ENCODE results near the gene RTN4IP1.

Gene RTN4IP1

DNA sequence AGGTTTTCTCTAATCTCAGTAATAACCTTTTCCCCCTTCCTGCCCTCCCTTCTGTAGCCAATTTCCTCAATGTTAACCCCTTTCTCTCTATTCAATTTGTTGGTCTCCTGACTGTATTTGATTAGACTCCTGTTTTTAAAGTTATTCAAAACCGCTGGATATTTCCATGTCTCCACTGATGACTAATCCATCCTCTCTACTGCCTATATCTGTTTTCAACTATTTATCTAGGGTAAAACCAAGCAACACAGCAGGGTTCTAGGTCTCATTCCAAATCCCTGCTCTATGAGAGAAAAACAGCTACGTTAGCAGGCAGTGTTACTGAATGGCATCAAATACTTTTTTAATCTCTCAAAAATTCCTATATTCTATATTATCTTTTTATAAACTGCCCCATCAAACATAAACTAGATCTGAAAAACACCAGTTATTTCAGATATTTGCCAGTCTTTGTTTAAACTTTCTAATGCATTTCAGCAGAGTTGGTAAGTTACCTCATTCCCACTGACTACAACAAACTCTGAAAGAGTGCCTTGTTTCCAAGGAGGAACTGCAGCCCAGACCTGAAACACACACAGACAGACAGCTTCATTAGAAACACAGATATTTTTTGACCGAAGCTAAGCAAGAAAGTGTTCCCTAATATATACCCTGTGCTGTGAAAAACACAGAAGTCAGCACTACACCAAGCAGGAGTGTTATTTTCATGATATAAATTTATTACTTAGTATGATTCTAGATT is 8.2 kb downstream of the RTN4IP1 start:
- no peak overlapping the region for H3K27ac Mint-ChIP-seq (ENCODE audit: low read depth)
- H3K27me3 Mint-ChIP-seq: no peaks in the 10 kb centered on the region
- H3K4me3 Mint-ChIP-seq: no peak overlapping the region
- no peaks in the 10 kb centered on the region for H3K4me1 Mint-ChIP-seq
- no peaks in the 10 kb centered on the region for H3K9me3 Mint-ChIP-seq
- H3K36me3 Mint-ChIP-seq (ENCODE audit: insufficient read depth): peaks cover 2% of the 10 kb centered on the region
- DNase-seq (ENCODE audit: low spot score in 2 of 2): no peak
- ATAC-seq (replicated peaks; ENCODE audit: extremely low read depth, poor library complexity, severe bottlenecking): no peak

DNA sequence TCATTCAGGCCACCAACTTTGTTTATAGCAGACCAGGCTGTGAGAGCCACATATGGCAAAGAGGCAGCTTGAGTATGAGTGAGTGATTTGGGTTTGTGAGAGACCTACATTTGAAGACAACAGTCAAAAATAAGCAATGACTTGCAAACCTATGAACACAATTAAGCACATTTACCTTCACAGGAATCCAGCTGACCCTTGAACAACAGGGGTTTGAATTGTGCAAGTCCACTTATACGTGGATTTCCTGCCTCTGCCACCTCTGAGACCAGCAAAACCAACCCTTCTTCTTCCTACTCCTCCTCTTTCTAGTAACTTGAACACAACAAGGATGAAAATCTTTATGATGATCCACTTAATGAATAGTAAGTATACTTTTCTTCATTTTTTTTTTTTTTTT is 10.1 kb downstream of the RTN4IP1 start:
- Mint-ChIP-seq H3K36me3 (ENCODE audit: insufficient read depth) (peaks cover 11% of the 10 kb centered on the region), H3K9me3 (no peaks in the 10 kb centered on the region), H3K4me1 (no peaks in the 10 kb centered on the region), H3K27ac (ENCODE audit: low read depth) (no peak overlapping the region), H3K4me3 (no peak overlapping the region), H3K27me3 (no peaks in the 10 kb centered on the region)
- ATAC-seq (replicated peaks; ENCODE audit: extremely low read depth, poor library complexity, severe bottlenecking) (no peak), DNase-seq (ENCODE audit: low spot score in 2 of 2) (no peak)

DNA sequence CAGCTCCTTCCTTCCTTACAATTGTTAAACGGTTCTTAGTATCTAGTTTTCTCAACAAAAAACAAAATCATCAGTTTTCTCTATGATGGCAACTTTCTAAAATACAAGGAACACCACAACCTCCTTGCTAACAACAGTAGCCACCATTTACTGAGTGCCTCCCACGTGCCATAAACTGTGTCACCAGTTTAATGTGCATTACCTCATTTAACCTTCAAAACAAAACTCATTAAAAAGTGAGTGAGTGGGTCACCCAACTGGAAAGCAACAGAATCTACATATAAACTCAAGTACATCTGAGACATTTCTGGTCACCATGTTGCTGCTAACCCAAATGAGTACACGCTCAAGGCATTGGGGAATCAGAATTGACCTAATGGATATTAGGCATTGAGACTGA is 11.0 kb downstream of the RTN4IP1 start:
- Mint-ChIP-seq H3K36me3 (ENCODE audit: insufficient read depth) (peaks cover 14% of the 10 kb centered on the region), H3K27ac (ENCODE audit: low read depth) (no peak overlapping the region)

DNA sequence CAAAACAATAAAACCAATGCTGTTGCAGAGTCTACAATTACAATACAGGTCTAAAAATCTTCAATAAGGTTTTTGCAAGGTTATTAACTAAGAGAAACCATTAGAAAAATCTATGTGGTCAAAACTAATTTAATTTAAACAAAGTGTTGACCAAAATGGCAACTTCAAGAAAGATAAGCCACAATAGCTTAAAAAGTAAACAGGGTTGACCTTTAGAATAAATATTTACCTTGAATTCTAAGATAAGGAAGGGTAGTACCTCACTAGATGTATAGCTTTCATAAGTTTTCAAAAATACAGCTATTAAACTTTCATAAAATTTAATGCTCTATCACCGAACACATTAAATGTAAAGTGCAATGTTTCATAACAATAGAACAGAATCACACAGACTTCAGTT is 11.4 kb downstream of the RTN4IP1 start:
- ATAC-seq (replicated peaks; ENCODE audit: extremely low read depth, poor library complexity, severe bottlenecking): no peak
- Mint-ChIP-seq H3K4me1 (no peaks in the 10 kb centered on the region), H3K4me3 (no peak overlapping the region), H3K36me3 (ENCODE audit: insufficient read depth) (peaks cover 14% of the 10 kb centered on the region), H3K27me3 (no peaks in the 10 kb centered on the region), H3K27ac (ENCODE audit: low read depth) (no peak overlapping the region), H3K9me3 (no peaks in the 10 kb centered on the region)
- no peak for DNase-seq (ENCODE audit: low spot score in 2 of 2)

More for the DNA sequence above, 11.0 kb downstream of the RTN4IP1 start:
- DNase-seq (ENCODE audit: low spot score in 2 of 2) (no peak), ATAC-seq (replicated peaks; ENCODE audit: extremely low read depth, poor library complexity, severe bottlenecking) (no peak)
- Mint-ChIP-seq H3K9me3 (no peaks in the 10 kb centered on the region), H3K27me3 (no peaks in the 10 kb centered on the region), H3K4me3 (no peak overlapping the region), H3K4me1 (no peaks in the 10 kb centered on the region)

DNA sequence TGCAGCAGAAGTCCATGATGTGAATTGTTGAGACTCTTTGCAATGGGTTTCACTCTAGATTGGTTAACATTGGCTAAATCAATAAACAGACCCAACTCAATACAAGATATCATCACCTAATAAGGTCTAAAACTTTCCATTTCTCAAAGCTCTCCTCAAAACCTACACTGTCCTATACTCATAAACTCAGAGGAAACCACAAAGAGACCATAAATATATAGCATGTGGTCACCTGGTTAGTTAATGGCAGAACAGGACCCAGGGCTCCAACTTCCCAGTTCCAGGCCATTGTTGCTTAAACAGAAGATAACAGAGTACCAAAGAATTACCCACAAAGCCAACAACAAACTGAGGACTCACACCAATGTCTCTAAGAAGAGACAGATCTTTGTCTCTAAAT is 12.0 kb downstream of the RTN4IP1 start:
- H3K4me3 Mint-ChIP-seq: no peak overlapping the region
- H3K9me3 Mint-ChIP-seq: no peaks in the 10 kb centered on the region
- no peaks in the 10 kb centered on the region for H3K4me1 Mint-ChIP-seq
- peaks cover 17% of the 10 kb centered on the region for H3K36me3 Mint-ChIP-seq (ENCODE audit: insufficient read depth)
- no peaks in the 10 kb centered on the region for H3K27me3 Mint-ChIP-seq
- DNase-seq (ENCODE audit: low spot score in 2 of 2) (no peak), ATAC-seq (replicated peaks; ENCODE audit: extremely low read depth, poor library complexity, severe bottlenecking) (no peak)
- H3K27ac Mint-ChIP-seq (ENCODE audit: low read depth): no peak overlapping the region

DNA sequence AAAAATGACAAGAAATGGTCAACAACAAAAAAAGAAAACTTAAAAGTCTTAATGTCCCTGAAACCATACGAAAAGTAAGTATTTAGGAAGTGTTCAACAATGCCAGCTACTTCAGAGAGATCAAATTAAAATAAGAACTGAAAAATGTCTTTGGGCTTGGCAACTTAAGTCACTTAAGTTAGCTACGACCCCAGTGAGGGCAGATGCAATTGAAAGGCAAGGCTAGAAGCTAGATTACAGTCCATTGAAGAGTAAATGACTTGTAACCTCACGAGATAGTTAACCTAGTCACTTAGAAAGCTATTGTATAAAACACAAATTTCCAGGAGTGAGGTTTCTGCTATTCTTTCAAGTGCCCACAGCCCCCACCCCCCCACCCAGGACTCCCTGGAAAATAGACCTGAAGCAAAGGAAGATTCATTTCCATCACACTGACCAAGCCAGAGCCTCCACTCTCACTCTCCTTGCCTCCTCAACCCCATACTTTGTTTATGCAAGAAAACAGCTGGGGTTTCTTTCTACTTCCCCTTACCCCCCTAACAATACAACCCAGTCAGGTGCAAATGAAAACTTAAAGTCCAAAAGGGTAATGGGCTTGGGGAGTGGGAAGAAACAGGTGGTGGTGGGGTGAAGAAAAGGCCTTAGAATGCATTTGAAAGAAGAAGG is 14.6 kb downstream of the RTN4IP1 start:
- Mint-ChIP-seq H3K9me3 (no peaks in the 10 kb centered on the region), H3K4me1 (no peaks in the 10 kb centered on the region), H3K27me3 (no peaks in the 10 kb centered on the region), H3K36me3 (ENCODE audit: insufficient read depth) (peaks cover 18% of the 10 kb centered on the region), H3K4me3 (no peak overlapping the region), H3K27ac (ENCODE audit: low read depth) (no peak overlapping the region)
- ATAC-seq (replicated peaks; ENCODE audit: extremely low read depth, poor library complexity, severe bottlenecking) (no peak), DNase-seq (ENCODE audit: low spot score in 2 of 2) (no peak)

DNA sequence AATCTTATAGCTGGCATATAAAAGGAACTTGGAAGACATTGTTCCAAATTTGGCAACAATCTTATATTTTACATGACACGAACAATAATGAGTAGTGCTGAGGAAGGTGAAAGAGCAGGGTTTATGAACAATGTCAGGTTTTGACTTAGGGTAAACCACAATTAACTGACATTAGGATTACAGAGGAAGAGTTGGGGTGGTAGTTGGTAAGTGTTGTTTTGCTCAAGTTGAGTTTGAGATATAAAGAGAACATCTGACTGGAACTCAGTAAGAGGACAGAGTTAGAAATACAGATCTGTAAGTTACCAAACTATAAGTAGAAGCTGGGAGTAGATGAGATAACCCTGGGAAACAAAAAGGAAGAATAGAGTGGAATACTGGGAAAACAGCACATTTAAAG is 15.1 kb downstream of the RTN4IP1 start:
- ATAC-seq (replicated peaks; ENCODE audit: extremely low read depth, poor library complexity, severe bottlenecking) (no peak), DNase-seq (ENCODE audit: low spot score in 2 of 2) (no peak)
- Mint-ChIP-seq H3K27ac (ENCODE audit: low read depth) (no peak overlapping the region), H3K9me3 (no peaks in the 10 kb centered on the region), H3K4me1 (no peaks in the 10 kb centered on the region), H3K27me3 (no peaks in the 10 kb centered on the region), H3K4me3 (no peak overlapping the region), H3K36me3 (ENCODE audit: insufficient read depth) (peaks cover 18% of the 10 kb centered on the region)

DNA sequence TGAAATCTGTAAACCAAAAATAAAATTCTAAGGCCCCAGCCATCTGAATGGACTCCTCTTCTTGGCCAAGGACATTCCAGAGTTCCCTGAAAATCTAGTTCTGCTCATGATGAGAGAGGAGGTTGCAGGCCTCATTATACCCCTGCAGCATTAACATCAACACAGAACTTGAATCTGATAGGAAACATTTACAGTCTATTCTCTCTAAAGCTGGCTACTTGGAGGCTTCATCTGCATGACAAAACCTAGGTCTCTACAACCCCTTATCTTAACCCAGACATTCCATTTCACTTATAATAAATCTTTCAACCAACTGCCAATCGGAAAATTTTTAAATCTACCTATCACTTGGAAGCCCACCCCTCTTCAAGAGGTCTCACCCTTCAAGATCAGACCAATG is 15.7 kb downstream of the RTN4IP1 start:
- Mint-ChIP-seq H3K4me1 (no peaks in the 10 kb centered on the region), H3K4me3 (no peak overlapping the region), H3K36me3 (ENCODE audit: insufficient read depth) (peaks cover 18% of the 10 kb centered on the region), H3K27me3 (no peaks in the 10 kb centered on the region), H3K9me3 (no peaks in the 10 kb centered on the region), H3K27ac (ENCODE audit: low read depth) (no peak overlapping the region)
- ATAC-seq (replicated peaks; ENCODE audit: extremely low read depth, poor library complexity, severe bottlenecking): no peak
- DNase-seq (ENCODE audit: low spot score in 2 of 2): no peak

DNA sequence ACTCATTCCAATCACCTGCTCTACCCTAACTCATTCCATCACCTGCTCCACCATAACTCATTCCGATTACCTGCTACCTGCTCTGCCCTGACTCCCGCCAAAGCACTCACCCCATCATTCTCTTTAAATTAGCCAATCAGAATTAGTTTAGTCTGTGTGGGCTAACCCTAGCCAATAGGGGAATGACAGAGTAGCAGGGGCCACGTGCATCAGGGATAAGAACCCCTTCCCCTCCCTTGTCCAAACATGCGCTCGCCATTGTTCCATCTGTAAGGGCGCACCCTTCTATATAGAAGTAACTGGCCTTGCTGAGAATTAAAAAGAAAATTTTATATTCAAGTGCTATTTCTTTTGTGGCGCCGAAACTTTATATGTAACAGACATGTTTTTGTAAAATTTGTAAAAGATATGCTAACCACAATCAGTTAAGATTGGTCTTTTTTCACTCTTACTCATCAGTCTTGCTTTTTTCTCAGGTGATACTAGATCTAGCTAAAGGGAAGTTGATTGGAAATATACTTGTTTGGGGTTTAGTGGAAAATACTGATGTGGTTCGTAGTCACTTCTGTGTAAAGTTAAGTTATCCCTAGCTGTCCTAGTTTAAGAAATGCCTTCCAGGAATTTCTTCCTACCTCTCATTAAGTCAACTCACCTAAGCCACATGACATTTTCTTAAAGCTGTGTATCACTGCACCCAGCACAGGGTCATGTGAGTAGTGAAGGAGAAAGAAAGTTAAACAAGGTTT is 16.5 kb downstream of the RTN4IP1 start:
- Mint-ChIP-seq H3K27ac (ENCODE audit: low read depth) (no peak overlapping the region), H3K4me1 (peaks cover 5% of the 10 kb centered on the region), H3K27me3 (no peaks in the 10 kb centered on the region), H3K36me3 (ENCODE audit: insufficient read depth) (peaks cover 18% of the 10 kb centered on the region), H3K4me3 (no peak overlapping the region), H3K9me3 (no peaks in the 10 kb centered on the region)
- DNase-seq (ENCODE audit: low spot score in 2 of 2) (no peak), ATAC-seq (replicated peaks; ENCODE audit: extremely low read depth, poor library complexity, severe bottlenecking) (no peak)

DNA sequence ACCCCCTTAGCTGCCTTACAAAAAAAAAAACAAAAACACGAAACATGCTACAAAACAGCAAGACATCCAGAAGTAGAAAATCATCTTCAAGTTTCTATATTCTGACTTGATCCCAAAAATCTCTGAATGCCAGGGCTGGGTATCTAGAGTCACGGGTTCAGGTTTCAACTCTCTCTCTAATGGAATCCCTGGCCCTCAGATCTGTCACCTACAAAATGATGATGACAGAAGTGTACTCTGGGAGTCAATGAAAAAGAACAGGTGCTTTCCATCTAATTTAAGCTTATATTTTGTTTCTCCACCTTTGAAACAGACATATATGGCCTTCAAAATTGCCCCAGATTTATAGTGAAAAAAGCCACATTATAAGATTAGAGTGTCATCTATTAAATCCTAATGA is 18.3 kb downstream of the RTN4IP1 start:
- no peaks in the 10 kb centered on the region for H3K27me3 Mint-ChIP-seq
- ATAC-seq (replicated peaks; ENCODE audit: extremely low read depth, poor library complexity, severe bottlenecking) (no peak), DNase-seq (ENCODE audit: low spot score in 2 of 2) (no peak)
- no peak overlapping the region for H3K27ac Mint-ChIP-seq (ENCODE audit: low read depth)
- peaks cover 20% of the 10 kb centered on the region for H3K36me3 Mint-ChIP-seq (ENCODE audit: insufficient read depth)
- H3K9me3 Mint-ChIP-seq: no peaks in the 10 kb centered on the region
- no peak overlapping the region for H3K4me3 Mint-ChIP-seq
- H3K4me1 Mint-ChIP-seq: peaks cover 5% of the 10 kb centered on the region

DNA sequence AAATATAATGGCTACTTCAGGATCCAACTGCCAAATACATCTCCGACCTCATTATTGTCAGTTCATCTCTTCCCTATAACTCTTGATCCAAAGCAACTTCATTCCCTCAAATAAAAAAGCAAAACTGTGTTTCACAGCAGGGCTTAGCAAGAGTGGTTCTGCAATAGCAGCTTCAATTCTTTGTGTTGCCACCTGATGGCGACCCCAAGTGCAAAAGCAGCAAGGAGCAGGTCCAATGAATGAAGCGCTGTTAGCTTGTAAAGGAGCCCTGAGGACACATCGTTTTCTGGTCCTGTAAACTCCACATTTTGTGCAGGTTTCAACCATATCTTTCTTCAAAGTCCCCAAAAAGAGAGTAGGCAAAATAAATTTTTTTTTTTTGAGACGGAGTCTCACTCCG is 19.6 kb downstream of the RTN4IP1 start:
- no peak for ATAC-seq (replicated peaks; ENCODE audit: extremely low read depth, poor library complexity, severe bottlenecking)
- Mint-ChIP-seq H3K4me1 (peaks cover 5% of the 10 kb centered on the region), H3K27me3 (no peaks in the 10 kb centered on the region), H3K36me3 (ENCODE audit: insufficient read depth) (peaks cover 13% of the 10 kb centered on the region), H3K4me3 (no peak overlapping the region), H3K9me3 (no peaks in the 10 kb centered on the region), H3K27ac (ENCODE audit: low read depth) (no peak overlapping the region)
- DNase-seq (ENCODE audit: low spot score in 2 of 2): no peak

DNA sequence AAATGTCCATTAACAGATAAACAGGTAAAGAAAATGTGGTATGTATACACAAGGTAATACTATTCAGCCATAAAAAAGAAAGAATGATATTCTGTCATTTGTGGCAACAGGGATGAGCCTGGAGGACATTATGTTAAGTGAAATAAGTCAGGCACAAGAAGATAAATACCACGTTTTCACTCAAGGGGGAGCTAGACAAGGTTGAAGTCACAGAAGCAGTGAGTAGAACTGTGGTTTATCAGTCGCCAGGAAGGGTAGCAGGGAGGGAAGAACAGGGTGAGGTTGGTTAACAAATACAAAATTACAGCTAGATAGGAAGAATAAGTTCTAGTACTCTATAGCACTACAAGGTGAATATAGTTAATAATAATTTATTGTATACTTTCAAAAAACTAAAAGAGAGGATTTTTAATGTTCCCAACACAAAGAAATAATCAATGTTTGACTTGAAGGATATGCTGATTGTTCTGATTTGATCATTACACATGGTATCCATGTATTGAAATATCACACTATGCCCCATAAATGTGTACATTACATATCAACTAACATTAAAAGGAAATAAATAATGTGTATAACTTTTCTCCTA is 21.1 kb downstream of the RTN4IP1 start:
- H3K4me1 Mint-ChIP-seq: peaks cover 5% of the 10 kb centered on the region
- no peak overlapping the region for H3K4me3 Mint-ChIP-seq
- H3K27me3 Mint-ChIP-seq: no peaks in the 10 kb centered on the region
- no peak overlapping the region for H3K27ac Mint-ChIP-seq (ENCODE audit: low read depth)
- ATAC-seq (replicated peaks; ENCODE audit: extremely low read depth, poor library complexity, severe bottlenecking): no peak
- peak in 1 of 2 donors; percentile 13 for DNase-seq (ENCODE audit: low spot score in 2 of 2)
- no peaks in the 10 kb centered on the region for H3K9me3 Mint-ChIP-seq
- H3K36me3 Mint-ChIP-seq (ENCODE audit: insufficient read depth): peaks cover 8% of the 10 kb centered on the region

Data from central memory CD8-positive, alpha-beta T cell (primary cell).